ENCODE results near the gene APBB2. TPM values are rescaled to one million over a fixed set of nuclear protein-coding genes. Genes with fewer than 3 reads are reported as not detected.

The APBB2 gene
- total RNA-seq, 2 donors from 2014 or later, result 37.3 to 75.3 TPM

DNA sequence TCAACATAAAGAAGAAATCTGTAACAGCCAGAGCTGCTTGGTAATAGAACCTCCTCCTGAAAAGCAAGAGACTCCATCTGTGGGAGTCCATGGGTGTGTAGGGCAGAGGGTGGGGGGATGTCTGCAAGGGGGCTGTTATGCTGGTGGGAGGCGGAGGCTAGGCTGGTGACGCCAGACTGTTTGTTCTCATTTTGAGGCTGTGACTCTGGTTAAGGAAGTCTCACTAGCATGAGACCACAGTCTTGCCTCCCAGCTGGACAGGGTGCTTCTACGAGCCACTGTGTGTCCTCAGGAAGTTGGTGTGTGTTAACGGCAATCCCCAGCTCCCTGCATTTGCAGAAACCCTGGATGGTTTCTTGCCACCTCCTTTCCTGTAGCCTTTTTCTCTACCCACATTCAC is 384.8 kb downstream of the APBB2 start:
- Histone ChIP-seq H3K4me3 (no peak overlapping the region), H3K4me1 (no peaks in the 10 kb centered on the region), H3K27me3 (no peaks in the 10 kb centered on the region), H3K9me3 (no peaks in the 10 kb centered on the region), H3K36me3 (peaks cover 52% of the 10 kb centered on the region), H3K27ac (no peak overlapping the region)
- TF ChIP-seq, protein P1, sequence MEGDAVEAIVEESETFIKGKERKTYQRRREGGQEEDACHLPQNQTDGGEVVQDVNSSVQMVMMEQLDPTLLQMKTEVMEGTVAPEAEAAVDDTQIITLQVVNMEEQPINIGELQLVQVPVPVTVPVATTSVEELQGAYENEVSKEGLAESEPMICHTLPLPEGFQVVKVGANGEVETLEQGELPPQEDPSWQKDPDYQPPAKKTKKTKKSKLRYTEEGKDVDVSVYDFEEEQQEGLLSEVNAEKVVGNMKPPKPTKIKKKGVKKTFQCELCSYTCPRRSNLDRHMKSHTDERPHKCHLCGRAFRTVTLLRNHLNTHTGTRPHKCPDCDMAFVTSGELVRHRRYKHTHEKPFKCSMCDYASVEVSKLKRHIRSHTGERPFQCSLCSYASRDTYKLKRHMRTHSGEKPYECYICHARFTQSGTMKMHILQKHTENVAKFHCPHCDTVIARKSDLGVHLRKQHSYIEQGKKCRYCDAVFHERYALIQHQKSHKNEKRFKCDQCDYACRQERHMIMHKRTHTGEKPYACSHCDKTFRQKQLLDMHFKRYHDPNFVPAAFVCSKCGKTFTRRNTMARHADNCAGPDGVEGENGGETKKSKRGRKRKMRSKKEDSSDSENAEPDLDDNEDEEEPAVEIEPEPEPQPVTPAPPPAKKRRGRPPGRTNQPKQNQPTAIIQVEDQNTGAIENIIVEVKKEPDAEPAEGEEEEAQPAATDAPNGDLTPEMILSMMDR (IDR thresholded peaks at IDR 0.05), result no peak
- DNase-seq (ENCODE audit: low spot score), result no peak

DNA sequence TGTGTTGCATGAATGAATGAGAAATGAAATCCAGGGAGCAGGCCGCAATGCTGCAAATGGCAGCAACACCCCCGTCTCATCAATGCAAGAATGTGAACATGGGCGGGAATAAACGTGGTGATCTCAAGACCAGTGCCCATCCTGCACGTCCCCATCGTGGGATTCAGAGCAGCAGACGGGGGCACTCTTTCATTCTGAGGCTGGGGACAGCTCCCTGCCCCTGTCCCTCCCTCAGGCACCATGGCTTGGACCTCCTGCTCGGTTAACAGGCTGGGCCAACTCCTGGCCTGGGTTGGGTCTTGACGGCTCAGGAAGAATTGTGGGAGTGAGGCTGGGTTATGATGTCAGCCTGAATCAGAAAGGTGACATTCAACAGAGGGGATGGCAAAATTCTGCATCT is 385.7 kb downstream of the APBB2 start:
- no peak for DNase-seq (ENCODE audit: low spot score)
- Histone ChIP-seq H3K27ac (no peak overlapping the region), H3K4me3 (no peak overlapping the region), H3K36me3 (peaks cover 44% of the 10 kb centered on the region), H3K4me1 (no peaks in the 10 kb centered on the region), H3K27me3 (no peaks in the 10 kb centered on the region), H3K9me3 (no peaks in the 10 kb centered on the region)
- TF ChIP-seq, protein P1 (IDR thresholded peaks at IDR 0.05), result no peak

DNA sequence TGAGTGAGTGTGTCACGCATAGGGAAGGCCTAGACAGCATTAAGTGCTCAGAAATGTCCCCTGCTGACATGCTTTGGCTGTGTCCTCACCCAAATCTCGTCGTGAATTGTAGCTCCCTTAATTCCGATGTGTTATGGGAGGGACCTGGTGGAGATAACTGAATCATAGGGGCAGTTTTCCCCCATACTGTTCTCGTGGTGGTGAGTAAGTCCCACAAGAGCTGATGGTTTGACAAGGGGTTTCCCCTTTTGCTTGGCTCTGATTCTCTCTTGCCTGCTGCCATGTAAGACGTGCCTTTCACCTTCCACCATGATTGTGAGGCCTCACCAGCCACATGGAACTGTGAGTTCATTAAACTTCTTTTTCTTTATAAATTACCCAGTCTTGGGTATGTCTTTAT is 386.6 kb downstream of the APBB2 start:
- Histone ChIP-seq H3K27me3 (no peaks in the 10 kb centered on the region), H3K36me3 (peaks cover 52% of the 10 kb centered on the region), H3K9me3 (no peaks in the 10 kb centered on the region), H3K4me1 (no peaks in the 10 kb centered on the region), H3K27ac (no peak overlapping the region), H3K4me3 (no peak overlapping the region)
- DNase-seq (ENCODE audit: low spot score), result no peak
- TF ChIP-seq, protein P1 (IDR thresholded peaks at IDR 0.05), result no peak

DNA sequence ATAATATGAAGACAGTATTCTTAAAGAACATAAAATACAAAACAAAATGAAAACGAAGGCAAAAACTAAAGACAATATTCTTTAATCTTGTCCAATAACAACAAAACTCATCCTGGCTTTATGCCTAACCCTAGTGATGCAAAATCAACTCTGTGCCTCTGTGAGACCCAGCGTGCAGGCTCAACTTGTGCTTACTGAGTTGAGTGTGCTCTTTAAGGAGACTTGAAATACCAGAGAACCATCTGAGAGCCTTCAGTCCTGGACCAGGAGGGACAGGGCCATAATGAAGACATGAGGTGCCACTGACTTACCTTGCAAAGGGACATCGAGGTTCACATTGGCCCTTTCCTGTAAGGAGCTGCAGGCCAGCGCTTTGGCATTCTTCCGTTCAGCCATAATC is 387.5 kb downstream of the APBB2 start:
- DNase-seq (ENCODE audit: low spot score), result no peak
- Histone ChIP-seq H3K4me3 (no peak overlapping the region), H3K4me1 (no peaks in the 10 kb centered on the region), H3K27me3 (no peaks in the 10 kb centered on the region), H3K36me3 (peaks cover 61% of the 10 kb centered on the region), H3K27ac (no peak overlapping the region), H3K9me3 (no peaks in the 10 kb centered on the region)
- TF ChIP-seq, protein P1 (IDR thresholded peaks at IDR 0.05), result no peak

DNA sequence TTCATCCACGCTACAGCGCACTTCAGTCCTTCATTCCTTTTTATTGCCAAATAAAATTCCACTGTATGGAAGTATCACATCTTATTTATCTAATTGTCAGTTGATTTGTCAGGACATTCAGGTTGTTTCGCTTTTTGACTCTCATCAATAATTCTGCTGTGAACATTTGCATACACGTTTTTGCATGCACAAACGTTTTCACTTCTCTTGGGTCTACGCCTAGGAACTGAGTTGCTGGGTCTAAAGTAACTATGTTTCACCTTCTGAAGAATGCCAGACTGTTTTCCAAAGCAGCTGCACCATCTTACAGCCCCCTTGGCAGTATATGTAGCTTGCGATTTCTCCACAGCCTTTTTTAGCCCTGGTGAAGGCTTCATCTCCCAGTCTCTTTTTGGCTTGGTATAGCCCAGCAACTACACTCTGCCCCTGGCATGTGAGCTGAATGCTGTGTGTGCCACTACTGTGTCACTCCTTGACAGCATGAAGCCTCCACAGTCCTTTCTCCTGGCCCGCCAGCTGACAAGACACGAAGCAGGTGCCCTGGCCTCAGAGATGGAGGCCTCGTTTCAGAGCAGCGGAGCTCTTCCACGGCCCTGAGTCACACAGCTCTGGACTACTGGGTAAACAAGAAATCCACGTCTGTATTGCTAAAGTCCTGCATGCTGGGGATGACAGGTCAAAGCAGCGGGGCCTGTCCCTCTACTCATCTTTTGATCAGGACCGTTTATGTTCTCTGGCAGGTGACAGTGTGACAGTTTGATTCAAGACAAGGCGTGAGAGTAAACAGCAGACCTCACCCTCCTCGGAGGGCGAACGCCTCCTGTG is 389.1 kb downstream of the APBB2 start:
- Histone ChIP-seq H3K9me3 (no peaks in the 10 kb centered on the region), H3K4me1 (no peaks in the 10 kb centered on the region), H3K27me3 (no peaks in the 10 kb centered on the region), H3K36me3 (peaks cover 74% of the 10 kb centered on the region), H3K4me3 (no peak overlapping the region), H3K27ac (no peak overlapping the region)
- DNase-seq (ENCODE audit: low spot score), result no peak
- TF ChIP-seq, protein P1 (IDR thresholded peaks at IDR 0.05), result no peak

All from right atrium auricular region (tissue), 2 donors.